AML-193 (cell line): ENCODE data around the gene BANF2.

Experiments used
- DNase-seq, 2 experiments: peaks; one replicate each; lab custom pipeline; 2025; lab: John Stamatoyannopoulos, UW

Gene BANF2

DNA sequence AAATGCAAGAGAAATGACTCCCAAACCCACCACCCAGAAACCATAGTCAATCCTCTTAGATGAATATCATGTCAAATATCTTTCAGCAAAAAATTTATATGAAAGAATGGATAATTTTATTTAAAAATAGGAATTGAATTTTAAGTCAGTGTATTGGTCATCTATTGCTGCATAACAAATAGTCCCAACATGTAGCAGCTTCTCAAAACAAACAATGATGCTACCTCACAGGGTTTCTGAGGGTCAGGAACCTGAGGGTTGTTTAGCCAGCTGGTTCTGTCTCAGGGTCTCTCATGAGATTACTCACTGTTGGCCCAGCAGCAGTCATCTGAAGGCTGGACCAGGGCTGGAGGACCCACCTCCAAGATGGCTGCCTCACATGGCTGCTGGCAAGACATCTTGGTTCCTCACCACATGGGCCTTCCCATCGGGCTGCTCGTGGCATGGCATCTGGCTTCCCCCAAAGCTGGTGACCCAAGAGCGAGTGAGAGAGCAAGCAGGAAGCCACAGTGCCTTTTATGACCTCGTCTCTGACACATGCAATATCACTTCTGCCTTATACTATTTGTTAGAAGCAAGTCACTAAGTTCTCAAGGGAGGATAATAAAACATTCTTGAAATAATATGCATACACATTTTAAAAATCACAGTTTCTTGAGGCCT lies 36.3 kb downstream of the BANF2 start:
- no peak for DNase-seq

DNA sequence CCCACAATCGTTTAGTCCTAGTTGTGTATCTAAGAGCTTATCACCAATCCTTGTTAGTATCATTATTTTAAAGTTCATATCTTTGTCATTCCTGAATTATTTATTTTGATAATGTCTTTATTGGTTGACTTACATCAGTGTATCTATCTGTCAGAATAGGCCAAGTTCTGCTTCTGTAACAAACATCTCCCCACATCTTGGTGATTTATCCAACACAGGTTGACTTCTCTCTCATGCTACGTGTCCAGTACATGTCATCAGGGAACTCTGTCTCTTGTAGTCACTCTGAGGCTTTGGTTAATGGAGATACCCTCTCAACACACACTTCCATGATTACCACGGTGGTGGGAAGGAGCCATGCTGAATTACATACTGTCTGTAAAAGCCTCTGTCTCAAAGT lies 38.4 kb downstream of the BANF2 start:
- no peak for DNase-seq

DNA sequence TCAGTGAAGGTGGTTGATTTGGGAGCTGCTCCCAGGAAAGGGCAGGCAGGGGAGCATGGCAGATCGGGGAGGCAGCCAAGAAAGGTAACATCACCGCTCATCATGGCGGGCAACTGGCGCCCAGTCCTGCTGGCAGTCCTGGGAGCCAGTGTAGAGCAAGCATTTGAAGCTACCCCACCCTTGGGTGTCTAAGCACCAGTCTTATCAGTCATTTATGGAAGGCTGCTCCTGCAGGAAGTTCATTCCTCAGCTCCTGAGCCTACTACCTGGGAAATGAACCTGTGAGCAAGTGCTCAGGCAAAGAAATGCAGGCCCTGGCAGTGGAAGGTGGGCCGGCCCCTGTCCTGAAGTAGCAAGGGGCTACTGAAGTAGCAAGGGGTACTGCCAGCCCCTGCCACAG lies 41.5 kb downstream of the BANF2 start:
- DNase-seq = no peak

DNA sequence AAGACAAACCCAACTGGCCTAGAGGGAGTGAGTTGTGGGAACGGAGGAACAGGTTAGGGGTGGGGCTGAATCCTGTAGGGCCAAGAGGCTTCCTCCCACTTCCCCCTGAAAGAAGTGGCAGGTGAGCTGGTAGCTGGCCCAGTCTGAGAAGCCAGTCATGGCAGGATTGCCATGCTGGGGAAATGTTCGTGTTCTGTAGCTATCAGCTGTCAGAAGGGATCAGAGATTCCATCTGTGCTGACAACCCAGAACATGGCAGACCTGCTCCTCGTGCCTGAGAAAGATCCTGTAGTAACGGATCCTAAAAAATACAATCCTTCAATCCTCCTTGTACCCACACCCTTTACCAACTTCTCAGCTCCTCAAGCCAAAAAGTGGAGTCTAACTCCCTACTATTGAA lies 43.0 kb downstream of the BANF2 start:
- DNase-seq = no peak

DNA sequence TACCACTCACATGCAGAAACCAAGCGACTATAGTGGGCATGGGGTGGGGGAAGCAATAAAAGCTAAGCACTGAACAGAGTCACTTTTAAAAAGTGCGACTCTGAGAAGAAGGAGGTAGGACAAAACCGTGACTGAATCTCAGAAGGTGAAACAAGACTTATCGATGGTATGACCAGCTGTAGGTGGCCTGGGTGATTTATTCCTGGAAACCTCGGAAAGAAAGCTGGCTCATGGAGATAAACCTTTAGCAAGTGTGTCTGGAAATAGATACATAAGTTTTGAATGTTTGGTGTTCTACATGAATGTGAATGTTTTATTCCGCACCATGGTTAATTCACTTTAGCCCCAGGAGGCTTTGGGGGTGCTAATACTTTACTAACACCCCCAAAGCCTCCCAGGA lies 43.9 kb downstream of the BANF2 start:
- DNase-seq = no peak

DNA sequence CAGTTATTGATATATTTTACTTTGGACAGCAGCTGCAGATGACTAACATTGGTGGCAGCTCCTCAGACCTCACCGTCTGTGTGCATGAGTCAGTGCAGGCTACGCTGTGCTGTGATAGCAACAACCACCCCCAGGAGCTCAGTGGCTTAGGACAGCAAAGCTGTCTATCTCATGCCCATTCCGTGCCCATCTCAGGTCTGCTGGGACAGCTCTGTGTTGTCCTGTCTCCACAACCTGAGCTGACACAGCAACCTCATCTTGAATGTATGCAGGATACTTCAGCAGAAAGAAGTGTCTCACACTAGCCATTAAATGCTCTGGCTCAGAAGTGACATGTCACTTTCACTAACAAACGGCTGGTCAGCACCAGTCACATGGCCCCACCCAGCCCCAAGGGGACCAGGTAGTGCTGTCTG lies 47.7 kb downstream of the BANF2 start:
- no peak for DNase-seq

DNA sequence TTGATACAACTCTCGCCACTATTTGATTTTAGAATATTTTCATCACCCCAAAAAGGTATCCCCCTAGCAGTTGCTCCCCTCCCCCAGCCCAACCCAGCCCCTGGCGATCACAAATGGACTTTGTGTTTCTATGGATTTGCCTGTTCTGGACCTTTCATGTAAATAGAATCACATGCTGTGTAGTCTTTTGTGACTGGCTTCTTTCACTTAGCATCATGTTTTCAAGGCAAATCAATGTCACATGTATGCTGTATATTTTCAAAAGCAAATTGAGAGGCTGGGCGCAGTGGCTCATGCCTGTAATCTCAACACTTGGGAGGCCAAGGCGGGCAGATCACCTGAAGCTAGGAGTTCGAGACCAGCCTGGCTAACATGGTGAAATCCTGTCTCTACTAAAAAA lies 48.5 kb downstream of the BANF2 start:
- DNase-seq = no peak

DNA sequence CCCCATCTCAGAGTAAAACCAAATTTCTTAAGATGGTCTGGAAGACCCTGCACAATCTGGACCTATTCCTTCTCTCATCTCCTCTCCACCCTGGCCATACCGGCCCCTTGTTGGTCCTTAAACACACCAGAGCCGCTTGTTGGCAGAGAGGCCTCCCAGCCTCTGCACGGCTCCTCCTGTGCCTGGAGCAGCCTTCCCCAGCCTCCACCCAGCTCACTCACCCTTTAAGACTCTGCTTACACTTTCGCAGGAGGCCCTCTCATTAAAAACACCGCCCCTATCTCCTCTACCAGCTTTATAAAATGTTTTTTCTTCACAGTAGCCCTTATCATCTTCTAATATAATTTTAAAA lies 49.8 kb downstream of the BANF2 start:
- DNase-seq = no peak

DNA sequence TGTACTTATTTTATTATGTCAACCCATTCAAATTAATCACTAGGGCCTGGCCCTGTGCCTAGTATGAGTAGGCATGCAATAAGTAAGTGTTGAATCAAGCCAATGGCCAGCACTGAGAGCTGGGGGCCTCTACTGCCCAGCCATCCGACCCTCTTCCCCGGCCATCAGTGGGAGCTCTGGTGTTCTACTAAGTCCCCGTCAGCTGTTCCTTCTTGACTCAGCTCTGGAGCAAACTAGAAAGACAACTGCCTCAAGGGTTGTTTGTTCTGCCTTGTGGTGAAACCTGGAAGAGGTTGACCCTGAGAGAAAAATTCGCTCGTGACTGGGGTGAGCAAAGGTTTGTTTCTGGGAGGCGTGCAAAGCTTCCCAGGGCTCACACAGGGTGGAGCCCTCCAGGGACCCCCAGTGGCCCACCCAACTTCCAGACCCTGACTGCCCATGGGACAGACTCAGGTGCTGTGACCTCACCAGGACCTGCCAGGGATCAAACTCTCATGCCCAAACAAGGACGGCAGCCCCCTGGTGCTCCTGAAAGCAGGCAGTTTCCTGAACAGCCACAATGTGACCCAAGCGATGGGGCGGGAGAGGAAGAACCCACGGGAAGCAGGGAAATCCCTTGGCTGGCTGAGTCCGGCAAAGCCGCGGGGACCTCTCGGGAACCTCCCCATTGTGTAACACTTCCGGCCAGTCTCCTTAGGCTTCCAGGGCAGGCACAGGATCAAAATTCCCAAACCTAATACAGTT lies 50.4 kb downstream of the BANF2 start:
- DNase-seq = no peak

DNA sequence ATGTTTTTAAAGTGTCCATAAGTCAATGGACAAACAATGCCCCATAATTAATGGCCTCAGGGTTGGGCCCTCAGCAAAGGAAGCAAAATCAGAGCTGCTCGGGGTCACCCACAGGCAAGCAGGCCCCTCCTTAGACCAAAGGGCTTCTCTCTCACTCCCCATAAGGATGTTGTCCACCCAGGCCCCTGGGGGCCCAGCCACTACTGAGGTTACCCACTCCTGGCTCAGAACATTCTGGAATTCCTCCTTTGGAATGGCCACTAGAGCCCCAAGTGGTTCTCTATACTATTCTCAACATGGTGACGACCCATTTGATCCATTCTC lies 50.9 kb downstream of the BANF2 start:
- no peak for DNase-seq

DNA sequence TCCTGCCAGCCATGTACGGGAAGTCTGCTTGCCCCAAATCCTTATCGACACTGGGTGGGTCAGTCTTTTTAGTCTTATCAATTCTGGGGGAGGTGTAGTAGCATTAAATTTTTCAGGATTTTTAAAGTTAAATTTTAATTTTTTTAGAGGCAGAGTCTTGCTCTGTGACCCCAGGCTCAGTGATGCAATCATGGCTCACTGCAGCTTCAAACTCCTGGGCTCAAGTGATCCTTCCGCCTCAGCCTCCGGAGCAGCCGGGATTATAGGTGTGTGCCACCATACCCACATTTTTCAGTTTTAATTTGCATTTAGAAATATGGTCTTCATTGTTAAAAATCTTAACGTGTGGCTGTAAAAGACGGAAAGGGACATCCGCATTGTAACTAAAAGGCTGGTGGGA lies 51.9 kb downstream of the BANF2 start:
- no peak for DNase-seq

DNA sequence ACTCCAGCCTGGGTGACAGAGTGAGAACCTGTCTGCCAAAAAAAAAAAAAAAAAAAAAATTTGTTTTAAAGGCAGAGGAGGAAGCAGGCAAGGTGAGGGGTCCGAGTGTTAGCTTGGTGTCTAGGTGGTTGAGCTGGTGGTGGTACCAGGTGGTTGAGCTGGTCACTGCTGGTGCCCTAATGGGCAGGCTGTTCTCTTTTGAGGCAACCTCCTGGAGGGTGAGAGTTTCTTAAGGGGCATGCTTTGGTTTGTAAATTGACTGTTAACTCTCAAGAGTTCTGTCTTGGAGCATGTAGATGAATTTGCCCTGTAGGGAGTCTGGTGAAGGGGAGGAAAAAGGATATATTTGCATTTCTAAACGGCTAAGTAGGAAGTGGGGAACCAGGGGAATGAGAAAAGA lies 52.7 kb downstream of the BANF2 start:
- DNase-seq = no peak

DNA sequence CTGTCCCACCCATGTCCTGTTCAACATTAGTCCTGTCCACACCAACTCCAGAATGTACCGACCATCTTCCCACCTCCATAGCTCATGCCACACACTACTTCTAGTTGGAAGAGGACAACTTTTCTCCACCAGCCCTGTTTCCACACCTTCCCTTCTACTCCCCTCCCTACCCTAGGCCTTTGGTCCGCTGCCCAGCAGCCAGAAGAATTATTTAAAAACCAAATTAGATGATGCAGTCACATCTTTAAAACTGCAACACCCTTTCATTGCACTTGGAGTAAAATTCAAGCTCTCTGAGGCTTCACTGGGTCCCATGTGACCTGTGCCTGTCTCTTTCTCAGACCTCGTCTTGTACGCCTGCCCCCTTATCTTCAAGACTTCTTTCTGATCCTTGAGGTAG lies 53.8 kb downstream of the BANF2 start:
- no peak for DNase-seq

DNA sequence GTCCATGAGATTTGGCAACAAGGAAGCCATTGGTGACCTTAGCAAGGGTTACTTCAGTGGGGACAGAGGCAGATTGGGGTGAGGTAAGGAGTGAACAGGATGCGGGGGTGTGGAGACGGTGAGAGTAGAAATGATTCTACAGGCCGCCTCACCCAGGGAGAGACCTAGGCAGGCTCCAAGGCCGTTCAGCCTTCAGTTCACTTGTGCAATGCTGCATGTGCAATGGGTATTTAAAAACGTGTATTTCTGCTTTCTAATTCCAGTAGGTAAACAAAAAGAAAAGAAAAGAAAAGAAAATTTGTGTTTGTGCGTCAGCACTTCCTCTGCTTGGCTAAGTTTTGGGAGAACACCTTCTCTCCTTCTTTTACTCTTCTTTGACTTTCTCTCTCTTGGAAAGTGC lies 56.8 kb downstream of the BANF2 start:
- DNase-seq = no peak

DNA sequence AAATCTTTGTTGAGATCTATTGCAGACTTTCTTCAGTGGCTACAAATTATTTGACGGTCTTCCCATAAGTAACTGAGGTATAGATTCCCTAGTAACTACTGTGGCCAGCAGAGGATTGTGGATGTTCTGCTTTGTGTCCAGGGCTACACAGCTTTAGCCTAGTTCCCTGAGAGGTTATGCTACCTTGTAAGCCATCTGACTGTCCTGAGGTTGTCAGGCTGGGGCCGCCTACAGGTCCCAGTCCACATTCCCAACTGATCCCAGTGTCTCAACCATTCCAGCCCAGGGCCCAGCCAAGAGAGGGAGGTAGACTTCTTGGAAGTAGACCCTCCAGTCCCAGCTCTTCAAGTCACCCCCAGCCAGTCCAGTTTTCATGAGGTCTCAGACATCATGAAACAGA lies 57.7 kb downstream of the BANF2 start:
- DNase-seq = no peak

DNA sequence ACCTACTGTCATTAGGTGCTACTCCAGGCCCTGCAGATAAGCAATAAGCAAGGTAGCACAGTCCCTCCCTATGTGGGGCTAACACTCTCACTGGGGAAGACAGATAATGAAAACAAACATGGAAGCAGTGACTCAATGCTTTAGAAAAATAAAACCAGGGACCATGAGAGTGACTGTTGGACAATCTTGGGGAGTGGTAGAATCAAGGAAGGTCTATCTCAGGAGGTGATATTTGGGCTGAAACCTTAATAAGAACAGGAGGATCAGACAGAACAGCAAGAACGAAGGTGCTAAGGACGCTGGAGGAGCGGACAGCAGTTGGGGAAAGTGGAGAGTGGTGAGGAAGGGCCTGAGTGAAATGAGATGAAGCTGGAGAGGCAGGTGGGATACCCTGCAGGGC lies 58.2 kb downstream of the BANF2 start:
- no peak for DNase-seq

DNA sequence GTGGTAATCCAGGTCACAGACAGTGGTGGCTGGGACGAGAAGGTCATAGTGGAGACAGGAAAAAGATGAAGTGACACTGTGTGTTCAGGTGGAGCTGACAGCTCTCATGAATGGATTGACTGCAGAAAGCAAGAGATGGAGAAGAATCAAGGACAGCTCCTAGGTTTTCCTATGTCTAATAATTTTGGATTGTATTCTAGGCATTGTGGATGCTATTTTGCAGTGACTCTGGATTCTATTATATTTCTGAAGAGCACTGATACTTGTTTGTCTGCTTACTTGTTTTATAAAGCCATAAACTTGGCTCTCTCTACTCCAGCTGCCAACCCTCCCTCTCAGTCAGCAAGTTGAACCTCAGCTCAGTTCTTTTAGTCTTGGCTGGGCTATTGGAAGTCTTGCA lies 58.7 kb downstream of the BANF2 start:
- DNase-seq = no peak

DNA sequence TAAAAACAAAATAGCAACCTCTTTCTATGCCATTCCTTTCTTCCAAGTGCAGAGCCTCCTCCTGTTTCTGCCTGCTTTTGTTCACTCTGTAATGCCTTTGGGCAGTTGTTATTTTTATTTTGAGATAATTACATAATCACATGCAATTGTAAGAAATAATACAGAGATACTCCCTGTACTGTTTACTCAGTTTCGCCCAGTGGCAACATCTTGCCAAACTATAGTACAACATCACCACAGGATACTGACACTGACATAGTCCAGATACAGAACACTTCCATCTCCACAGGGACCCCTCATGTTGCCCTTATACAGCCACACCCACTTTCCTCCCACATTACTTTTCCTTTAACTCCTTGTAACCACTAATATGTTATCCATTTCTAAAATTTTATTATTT lies 59.7 kb downstream of the BANF2 start:
- no peak for DNase-seq

DNA sequence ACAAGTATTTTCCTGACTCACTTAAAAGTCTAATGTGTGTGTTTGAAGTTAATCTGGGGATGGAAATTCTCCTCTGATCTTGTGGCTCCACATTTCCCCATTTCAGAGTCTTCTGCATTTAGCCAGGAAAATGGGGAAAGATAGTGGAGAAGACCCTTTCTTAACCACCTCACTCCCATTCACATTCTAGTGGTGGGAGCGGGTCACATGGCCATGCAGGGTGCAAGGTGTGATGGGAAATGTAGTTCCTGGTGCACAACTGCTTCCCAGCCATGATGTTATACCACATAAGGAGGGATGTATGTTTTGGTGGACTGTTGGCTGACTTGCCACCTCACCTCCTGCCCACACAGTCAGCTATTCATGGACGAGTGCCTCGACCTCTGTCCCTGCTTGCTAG lies 61.8 kb downstream of the BANF2 start:
- no peak for DNase-seq

DNA sequence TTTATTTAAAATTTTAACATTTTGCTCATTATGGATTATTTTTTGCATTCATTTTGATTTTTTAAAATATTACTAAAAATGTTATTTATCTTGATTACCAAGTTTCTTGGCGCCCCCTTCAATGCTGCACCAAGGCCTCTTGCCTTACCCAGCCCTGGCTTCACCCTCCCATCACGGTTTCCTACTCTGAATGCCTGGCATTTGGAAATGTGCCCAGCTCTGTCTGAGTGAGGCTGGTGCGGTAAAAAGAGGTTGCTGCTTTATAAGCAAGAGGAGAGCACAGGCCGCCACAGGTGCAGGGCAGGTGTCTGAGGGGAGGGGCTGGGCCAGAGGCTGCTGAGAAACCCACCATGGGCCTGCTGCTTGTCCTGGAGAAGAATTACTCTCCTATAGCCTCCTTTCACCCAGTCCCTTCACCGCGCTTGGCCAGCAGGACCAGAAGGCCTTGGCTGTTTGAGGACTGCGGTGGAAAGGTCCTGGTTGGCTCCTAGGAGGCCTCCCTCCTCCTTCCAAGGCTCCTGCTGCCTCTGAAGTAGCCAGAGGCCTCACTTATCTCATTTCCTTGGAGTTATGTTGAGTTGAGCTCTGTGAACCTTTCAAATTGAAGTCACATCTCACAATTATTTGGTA lies 62.6 kb downstream of the BANF2 start:
- no peak for DNase-seq

DNA sequence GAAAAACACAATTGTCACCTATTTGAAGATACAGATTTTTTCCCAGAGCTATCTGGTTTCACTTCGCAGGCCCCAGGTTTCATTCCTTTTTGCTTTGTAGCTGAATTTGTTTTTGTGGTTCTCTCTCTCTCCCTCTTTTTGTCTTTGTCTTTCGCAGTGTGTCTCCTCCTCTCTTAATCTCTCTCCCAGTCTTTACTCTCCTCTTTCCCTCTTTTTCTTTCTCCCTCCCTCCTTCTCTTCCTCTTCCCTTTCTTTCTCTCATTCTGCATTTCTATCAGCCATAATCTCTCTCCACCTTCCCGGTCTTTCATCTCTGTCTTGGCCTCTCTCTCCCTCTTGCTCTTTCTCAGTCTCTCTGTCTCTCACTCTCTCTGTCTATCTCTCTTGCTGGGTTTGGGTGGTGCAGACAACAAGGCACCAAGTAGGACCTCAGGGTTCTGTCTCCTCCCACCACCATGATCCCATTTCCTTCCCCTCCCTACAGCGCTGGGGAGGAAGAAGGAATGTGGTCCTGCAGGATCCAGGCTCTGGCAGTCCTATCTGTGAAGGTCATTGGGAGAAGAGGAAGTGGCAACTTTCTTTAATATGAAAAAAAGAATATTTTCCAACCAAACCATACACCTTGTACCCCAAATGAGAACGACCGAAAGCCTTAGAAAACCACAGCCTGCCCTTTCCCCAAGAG lies 63.2 kb downstream of the BANF2 start:
- DNase-seq = no peak

DNA sequence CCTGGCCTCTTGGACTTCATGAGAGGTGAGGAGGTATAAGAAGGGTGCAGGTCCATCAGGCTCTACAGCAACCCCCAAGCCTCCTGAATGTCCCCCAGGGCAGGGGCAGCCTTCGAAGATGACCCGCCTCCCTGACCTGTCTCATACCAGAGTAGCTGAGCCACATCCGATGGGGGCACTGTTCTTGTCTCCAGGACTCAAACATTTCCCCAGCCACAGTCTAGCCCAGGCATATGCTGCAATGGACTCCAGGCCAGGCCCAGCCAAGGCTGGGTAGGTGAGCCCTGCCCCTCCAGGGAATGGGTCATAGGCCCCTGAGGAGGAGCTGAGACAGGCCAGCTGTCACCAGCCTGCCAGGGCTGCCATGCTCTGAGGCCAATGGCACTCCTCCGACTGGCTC lies 65.3 kb downstream of the BANF2 start:
- DNase-seq = no peak

DNA sequence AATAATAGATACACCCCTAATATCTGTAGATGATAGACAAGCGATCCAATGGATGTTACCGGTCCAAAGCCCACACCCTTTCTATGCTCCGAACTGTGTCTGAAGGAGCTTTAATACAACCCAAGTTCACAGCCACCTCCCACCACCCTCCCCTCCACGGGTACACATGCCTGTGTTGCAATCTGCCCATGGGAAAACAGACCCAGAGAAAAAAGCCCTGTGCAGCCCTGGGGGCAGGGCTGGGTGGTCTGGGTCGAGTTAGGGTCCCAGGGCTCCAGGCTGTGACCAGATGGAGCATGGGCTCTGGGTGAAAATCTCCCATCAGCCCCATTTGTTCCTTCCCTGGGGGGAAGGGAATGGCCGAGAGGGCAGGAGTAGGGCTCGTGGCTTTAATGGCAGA lies 65.8 kb downstream of the BANF2 start:
- no peak for DNase-seq
